Non-pigmented ciliary epithelial cell (primary cell): ENCODE data around the gene TIGD7.

ENCODE experiments used
- DNase-seq: peaks from one replicate; pipeline ENCODE4 v3.0.0-alpha.2; 2010; ENCODE audit warnings: low read depth

The TIGD7 gene, protein sequence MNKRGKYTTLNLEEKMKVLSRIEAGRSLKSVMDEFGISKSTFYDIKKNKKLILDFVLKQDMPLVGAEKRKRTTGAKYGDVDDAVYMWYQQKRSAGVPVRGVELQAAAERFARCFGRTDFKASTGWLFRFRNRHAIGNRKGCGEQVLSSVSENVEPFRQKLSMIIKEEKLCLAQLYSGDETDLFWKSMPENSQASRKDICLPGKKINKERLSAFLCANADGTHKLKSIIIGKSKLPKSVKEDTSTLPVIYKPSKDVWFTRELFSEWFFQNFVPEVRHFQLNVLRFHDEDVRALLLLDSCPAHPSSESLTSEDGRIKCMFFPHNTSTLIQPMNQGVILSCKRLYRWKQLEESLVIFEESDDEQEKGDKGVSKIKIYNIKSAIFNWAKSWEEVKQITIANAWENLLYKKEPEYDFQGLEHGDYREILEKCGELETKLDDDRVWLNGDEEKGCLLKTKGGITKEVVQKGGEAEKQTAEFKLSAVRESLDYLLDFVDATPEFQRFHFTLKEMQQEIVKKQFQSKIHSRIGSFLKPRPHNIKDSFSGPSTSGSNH

DNA sequence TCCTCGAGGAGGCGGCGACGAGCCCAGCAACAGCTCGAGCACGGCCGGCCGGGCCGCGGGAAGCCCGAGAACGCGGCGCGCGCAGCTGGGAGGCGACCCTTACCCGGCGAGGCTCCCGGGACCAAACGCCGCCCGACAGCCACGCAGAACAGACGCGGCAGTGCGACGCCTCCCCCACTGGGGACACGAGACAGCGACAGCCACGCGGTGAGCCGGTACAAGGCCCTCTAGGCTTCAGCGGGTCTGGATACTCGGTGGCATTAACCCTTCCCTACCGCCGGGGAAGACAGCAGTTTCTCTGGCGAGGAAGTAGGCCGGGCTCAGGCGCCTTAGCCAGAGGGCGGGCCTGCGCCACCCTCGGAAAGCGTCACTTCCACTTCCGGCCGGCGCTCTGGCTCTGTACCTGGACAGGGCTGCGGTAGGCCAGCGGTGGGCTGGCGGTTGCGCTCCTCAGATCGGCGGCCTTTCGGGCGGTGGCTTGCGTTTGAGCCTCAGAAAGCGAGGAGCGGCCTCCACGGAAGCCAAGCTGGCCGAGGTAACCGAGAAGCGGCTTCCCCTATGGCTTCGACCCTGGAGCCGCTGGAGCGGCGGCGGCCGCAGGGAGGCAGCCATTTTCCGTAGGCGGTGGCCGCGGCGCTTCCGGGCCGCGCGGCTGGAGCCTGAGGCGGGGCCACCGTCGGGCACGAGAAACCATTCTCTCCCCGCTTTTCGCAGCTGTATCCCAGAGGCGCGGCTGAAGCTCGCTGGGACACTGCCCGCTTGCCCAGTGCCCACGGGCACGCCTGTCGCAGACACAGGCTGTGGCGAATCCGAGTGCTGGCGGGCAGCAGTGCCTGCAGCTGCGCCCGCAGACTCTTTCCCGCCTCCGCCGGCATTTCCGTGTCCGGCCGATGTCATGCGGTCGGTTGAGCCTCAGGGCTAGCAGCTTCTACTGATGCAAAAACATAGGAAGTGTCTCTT is at the start of gene TIGD7, which contains the start of gene ZNF75A:
TSS of gene TIGD7 (minus strand) at position 322 of the 960 bp plus-strand sequence. CDS start 4,816 bp downstream, outside the sequence.
TSS of gene ZNF75A (plus strand) at position 389 of the 960 bp plus-strand sequence. CDS start 2,932 bp downstream, outside the sequence.
- peak; percentile 43 for DNase-seq

DNA sequence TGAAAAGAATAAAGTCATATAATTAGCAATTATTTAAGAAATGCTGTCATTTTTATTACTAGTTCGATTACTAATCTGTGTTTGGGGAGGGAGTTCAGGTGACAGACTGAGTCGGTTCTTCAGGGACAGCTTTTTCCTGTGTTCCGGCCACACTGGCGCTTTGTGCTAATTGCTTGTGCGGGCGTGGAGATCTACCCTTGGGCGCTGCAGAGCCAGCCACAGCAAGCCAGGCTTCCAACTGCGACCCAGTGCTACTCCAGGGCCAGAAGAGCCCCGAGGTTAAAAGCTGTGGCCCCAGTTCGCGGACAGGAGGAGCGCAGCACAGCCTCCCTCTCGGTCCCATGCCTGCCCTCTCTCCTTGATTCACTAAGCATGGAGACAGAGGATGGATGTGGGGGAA is 43.9 kb upstream of the TIGD7 start:
- no peak for DNase-seq

DNA sequence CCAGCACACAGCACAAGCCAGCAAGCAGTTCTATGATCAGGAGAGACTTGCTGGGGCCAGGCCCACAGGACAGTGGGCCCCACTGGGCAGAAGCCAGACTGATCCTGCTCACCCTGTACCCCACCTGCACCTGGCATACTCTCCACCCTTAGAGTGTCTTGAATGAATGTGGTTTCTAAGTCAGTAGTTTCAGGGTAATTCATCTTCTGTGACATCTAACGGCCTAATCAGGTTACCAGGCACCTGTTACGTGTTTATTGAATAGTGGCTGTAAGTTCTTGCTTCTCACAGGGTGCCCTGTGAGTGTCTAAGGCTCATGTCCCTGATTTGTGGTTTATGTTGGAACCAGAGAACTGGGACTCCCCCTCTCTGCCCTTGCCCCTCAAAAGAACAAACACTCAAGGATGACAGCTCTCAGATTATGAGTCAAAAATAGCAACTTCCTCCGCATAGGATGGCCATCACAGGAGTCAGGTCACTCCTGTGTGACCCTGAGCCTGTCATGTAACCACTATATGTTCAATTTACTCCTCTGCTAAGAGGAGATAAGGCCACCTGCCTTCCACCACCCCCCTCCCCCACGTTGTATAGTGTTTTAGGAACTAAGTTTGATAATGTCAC is 43.4 kb upstream of the TIGD7 start:
- DNase-seq = no peak

- no peak for DNase-seq
These were observed 42.4 kb upstream of the TIGD7 start for GRCh38 chr16:3347586-3347985.

- no peak for DNase-seq
These were observed 40.8 kb upstream of the TIGD7 start for GRCh38 chr16:3346041-3346440.

- DNase-seq = no peak
These were observed 23.4 kb upstream of the TIGD7 start for GRCh38 chr16:3328643-3329042.

DNA sequence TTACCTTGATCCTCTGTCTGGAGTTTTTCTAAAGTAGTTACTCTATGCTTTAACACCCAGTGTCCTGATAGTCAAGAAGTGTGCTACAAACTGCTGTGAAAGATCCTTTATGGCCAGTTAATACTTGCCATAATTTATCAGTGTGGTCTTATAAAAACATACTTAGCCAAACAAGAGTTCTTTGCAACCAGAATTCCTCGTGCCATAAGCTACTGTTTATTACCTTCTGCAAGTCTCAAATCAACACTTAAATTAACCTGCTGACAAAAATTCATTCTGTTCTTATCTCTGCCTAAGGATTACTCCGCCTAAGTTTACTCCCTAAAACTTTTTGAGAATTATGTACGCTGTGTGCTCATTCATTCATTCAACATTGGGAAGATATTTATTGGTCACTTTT is 22.9 kb upstream of the TIGD7 start:
- no peak for DNase-seq

- DNase-seq = no peak
These were observed 22.3 kb upstream of the TIGD7 start for GRCh38 chr16:3327514-3327913.

GRCh38 chr16:3321816-3322215 is 16.6 kb upstream of the TIGD7 start:
- no peak for DNase-seq

- DNase-seq = no peak
These were observed 12.2 kb upstream of the TIGD7 start for GRCh38 chr16:3317315-3317999.

DNA sequence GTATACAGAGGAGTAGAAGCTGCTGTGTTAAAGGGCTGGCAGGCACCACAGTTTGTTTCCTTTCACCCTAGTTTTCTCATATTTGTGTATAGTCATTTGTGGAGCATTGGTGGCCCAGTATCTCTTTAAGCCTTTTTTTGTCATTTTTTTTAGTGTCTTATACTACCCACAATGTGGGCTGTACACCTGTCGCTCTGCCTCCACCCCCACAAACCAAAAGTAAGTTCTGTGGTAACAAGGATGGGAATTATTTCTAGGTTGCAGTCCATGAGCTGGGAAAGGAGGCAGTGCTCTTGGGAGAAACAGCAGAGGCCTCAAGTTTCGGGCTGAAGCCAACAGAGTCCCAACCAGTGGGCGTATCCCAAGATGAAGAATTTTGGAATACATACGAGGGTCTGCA is 6.3 kb upstream of the TIGD7 start:
- no peak for DNase-seq

GRCh38 chr16:3306078-3306477 is 848 bp upstream of the TIGD7 start:
- no peak for DNase-seq

- DNase-seq = no peak
These were observed 860 bp downstream of the TIGD7 start for GRCh38 chr16:3304370-3304769.

DNA sequence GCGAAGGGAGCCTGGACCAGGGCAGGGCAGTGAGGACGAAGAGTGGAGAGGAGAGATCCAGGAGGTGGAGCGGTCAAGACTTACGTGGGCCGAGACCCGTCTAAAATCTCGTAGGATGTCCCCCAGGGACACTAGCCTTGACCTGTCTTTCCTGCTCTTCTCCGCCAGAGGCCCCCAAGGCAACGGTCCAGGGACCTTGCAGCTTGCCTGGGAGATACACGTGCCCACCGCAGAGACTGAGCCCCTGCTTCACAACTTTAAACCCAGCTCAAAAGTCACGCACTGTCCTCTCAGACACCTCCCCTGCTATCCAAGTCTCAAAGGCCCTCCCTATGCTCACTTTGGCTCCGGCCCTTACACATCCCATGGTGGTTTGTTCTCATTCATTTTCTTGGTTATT is 9.4 kb downstream of the TIGD7 start:
- DNase-seq = no peak

DNA sequence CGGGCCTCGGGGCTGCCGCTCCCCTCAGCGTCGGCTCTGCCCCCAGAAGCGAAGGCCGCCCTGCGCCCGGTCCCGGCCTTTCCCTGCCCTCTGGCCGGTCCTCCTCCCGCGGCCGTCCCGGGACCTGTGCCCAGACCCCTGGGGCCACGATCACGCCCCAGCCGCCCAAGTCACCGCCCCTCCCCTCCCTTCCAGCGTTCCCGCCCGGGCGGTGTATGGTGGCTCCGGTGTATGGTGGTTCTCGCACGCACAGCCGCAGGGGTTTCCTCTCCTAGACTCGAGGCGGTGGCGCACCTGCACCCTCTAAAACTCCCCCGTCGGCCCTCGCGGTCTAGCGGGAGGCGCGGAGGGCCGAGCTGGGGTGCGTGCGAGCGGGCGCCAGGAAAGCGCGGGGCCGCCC is 10.0 kb downstream of the TIGD7 start:
- DNase-seq = no peak

GRCh38 chr16:3292604-3293003 is 12.6 kb downstream of the TIGD7 start:
- no peak for DNase-seq

GRCh38 chr16:3289998-3290673 is 15.1 kb downstream of the TIGD7 start:
- no peak for DNase-seq

DNA sequence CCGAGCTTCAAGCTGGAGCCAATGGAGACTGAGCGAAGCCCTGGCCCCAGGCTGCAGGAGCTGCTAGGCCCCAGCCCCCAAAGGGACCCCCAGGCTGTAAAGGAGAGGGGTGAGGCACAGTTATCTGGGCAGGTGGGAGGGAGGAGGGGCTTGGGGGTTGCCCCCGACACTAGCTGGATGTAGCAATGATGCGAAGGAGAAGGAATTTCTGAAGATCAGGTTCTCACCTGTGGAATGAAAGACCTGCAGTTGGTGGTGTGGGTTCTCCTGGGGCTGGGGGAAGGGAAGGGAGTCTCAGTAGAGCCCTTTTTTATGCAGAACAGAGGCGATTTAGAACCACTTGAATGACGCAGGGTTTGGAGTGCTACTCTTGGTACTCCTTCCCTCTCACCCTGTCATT is 20.1 kb downstream of the TIGD7 start:
- no peak for DNase-seq

DNA sequence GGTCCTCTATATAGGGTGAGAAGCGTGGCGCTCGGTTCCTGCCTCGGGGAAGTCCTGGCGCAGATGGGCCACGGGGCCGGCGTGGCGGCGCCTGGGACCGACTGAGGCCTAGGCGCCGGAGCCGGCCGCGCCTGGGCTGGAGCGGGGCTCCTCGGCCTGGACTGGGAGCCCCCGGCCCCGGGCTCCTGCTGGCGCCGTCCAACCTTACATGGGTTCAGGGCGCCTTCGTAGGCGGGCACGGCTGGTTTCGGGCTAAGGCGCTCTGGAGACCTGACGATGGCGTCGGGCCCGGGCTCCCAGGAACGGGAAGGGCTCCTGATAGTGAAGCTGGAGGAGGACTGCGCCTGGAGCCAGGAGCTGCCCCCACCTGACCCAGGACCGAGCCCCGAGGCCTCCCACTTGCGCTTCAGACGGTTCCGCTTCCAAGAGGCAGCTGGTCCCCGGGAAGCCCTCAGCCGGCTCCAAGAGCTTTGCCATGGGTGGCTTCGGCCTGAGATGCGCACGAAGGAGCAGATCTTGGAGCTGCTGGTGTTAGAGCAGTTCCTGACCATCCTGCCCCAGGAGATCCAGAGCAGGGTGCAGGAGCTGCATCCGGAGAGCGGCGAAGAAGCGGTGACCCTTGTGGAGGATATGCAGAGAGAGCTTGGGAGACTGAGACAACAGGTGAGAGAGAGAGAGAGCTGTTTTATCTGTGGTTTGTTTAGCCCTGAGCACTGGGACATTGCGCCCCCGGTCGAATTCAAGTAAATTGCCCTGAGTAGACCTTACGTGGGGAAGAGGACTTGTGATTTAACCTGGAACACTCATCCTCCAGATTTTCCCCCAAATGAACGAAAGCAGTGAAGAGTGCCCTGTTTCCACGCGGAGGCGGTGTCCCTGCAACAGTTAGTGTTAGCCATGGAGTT is 21.4 kb downstream of the TIGD7 start:
- DNase-seq = no peak
